Neural cell (in vitro differentiated cells): ENCODE data around the gene PLA1A.

Experiments
- CTCF ChIP-seq: fragments of 450-650 bp; IDR thresholded peaks from 2 replicates; pipeline ENCODE4 v1.5.1; 2014; ENCODE audit warnings: antibody characterized with exemption, mild to moderate bottlenecking, moderate library complexity; ENCODE audit not compliant: poor library complexity, severe bottlenecking
- EP300 ChIP-seq: fragments of 450-650 bp; conservative IDR thresholded peaks from 2 replicates; pipeline ENCODE4 v1.6.1; 2014; ENCODE audit warnings: antibody characterized with exemption, mild to moderate bottlenecking, moderate library complexity; ENCODE audit not compliant: poor library complexity, severe bottlenecking
- EZH2 ChIP-seq: fragments of 200-600, 300-800 bp; shearing (Covaris generic), sonication (generic); IDR thresholded peaks from 2 replicates; pipeline ENCODE4 v1.6.1; 2014; ENCODE audit warnings: antibody characterized with exemption, low read length, borderline replicate concordance, mild to moderate bottlenecking; ENCODE audit not compliant: insufficient read depth, poor library complexity, severe bottlenecking
- POLR2AphosphoS5 ChIP-seq: IDR thresholded peaks from 2 replicates; pipeline ENCODE4 v1.6.1; 2012
- RAD21 ChIP-seq: fragments of 450-650 bp; conservative IDR thresholded peaks from 2 replicates; pipeline ENCODE4 v1.6.1; 2014; ENCODE audit warnings: antibody characterized with exemption, mild to moderate bottlenecking, moderate library complexity
- REST ChIP-seq: IDR thresholded peaks from 2 replicates; pipeline ENCODE4 v1.6.1; 2012; ENCODE audit warnings: borderline replicate concordance
- SMC3 ChIP-seq: fragments of 450-650 bp; conservative IDR thresholded peaks from 2 replicates; pipeline ENCODE4 v1.6.1; 2014; ENCODE audit warnings: antibody characterized with exemption, mild to moderate bottlenecking, moderate library complexity; ENCODE audit not compliant: poor library complexity
- TAF1 ChIP-seq: IDR thresholded peaks from 2 replicates; pipeline ENCODE4 v1.6.1; 2012; ENCODE audit warnings: low read depth

GRCh38 chr3:119665954-119666559, 68.4 kb downstream of the PLA1A start:
- TF ChIP-seq EZH2 (no peak), EP300 (no peak), REST (no peak), CTCF (no peak), RAD21 (no peak), TAF1 (no peak), POLR2AphosphoS5 (no peak), SMC3 (no peak)
